Measurements from ENCODE around the gene LYVE1.

The LYVE1 gene

GRCh38 chr11:10529279-10529678, 39.2 kb downstream of the LYVE1 start:
- intact Hi-C loops (cut with DNase I): no loop called here
- DNase-seq: no peak

DNA sequence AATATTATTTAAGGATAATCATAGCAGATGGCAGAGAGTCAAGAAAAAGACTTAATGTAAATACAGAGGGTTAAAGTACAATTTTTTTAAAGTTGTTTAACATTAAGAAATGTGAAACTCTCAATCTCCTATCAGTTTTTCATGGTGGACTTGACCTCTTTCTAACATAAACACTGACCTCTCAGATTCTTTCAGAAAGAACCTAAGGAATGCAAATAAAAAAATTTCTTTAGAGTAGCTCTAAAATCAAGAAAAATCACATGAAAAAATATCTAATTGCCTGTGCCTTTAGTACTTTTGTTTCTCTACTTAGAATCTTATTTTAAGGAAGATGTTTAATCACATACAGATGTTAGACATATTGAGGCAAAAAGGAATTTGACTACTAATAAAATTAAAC, 40.3 kb downstream of the LYVE1 start:
- intact Hi-C loops (cut with DNase I): no loop called here
- no peak for DNase-seq

DNA sequence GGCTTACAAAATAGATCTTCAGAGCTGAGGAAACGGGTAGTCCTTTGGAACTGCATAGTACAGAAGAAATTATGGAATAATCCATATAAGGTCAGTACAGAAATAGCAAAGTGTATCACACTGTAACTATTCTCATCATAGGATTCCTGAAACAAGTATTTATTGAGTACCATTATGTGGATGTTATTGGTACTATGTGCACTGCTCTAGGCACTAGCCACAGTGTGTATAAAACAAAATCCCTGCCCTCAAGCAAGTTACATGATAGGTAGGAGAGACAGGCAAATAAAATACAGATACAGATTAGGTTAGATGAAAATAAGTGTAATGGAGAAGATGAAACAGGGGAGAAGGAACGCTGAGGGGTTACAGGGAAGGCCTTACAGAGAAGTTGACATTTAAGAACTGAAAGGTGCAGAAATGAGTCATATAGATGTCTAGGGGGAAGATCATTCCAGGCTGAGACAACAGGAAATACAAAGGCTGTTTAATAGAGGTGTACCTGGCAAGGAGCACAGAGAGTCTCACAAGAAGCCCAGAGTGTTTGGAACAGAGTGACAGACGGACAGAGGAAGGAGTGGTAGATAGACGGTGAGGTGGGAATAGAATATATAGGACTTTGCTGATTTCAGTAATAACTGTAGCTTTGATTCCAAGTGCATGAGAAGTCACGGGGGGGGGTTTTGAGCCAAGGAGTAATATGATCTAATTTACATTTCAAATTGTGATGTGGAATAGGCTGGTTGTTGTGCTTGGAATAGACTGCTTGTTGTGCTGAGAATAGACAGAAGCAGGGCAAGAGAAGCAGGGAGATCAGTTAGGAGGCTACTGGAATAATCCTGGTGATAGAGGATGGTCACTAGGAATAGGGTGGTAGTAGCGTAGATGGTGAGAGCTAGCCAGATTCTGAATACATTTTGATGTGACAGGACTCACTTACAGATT, 41.2 kb downstream of the LYVE1 start:
- peak in 1 of 10 donors; percentile 32 for DNase-seq
- intact Hi-C loops (cut with DNase I): no loop called here

- intact Hi-C loops (cut with DNase I): no loop called here
- no peak for DNase-seq
Measured at GRCh38 chr11:10524471-10524870, 44.0 kb downstream of the LYVE1 start.

- intact Hi-C loops (cut with DNase I): no loop called here
- no peak for DNase-seq
Measured at GRCh38 chr11:10522921-10523320, 45.5 kb downstream of the LYVE1 start.

GRCh38 chr11:10522276-10522675, 46.2 kb downstream of the LYVE1 start:
- no peak for DNase-seq
- intact Hi-C loops (cut with DNase I): no loop called here

DNA sequence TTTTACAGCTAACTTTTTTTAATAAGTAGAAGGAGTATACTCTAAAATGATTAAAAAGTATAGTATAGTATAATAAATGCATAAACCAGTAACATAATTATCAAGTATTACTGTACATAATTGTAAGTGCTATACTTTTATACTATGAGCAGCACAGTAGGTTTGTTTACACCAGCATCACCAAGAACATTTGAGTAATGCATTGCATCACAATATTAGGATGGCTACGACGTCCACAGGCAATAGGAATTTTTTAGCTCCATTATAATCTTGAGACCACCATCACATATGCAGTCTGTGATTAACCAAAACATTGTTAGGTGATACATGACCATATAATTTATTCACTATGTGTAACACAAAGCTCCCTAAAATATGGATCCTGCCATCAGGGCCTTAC, 47.9 kb downstream of the LYVE1 start:
- no peak for DNase-seq
- intact Hi-C loops (cut with DNase I): no loop called here

DNA sequence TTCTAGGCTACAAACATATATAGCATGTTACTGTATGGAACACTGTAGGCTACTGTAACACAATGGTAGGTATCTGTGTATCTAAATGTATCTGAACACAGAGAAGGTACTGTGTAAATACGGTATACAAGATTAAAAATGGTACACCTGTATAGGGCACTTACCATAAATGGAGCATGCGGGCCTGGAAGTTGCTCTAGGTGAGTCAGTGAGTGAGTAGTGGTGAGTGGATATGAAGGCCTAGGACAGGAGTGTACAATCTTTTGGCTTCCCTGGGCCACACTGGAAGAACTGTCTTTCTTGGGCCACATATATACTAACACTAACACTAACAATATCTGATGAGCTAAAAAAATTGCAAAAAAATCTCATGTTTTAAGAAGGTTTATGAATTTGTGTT, 48.8 kb downstream of the LYVE1 start:
- intact Hi-C loops (cut with DNase I): loop anchor here (10.0 kb wide), 1 partner anchor 105 kb away; no protein-coding TSS in a partner anchor
- no peak for DNase-seq

DNA sequence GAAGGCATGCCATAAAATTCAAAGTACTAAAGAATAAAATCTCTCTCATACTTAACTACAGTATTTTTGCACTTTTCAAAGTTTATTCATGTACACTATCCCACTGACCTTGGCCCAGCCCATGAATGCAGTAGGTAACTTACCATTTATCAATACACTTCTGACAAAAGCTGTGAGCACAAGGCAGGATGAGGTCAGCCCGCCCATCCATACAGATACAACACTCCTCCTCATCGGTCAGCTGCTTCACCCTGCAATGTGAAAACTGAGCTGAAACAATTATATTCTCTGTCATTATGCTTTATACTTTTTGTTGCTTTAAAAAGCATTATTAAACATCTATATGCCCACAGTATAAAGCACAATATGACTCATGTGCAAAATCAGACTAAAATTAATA, 49.6 kb downstream of the LYVE1 start:
- peak in 1 of 10 donors; percentile 34 for DNase-seq
- intact Hi-C loops (cut with DNase I): loop anchor here (10.0 kb wide), 1 partner anchor 104 kb away; no protein-coding TSS in a partner anchor

GRCh38 chr11:10518123-10518522, 50.3 kb downstream of the LYVE1 start:
- DNase-seq: no peak
- intact Hi-C loops (cut with DNase I): loop anchor here (10.0 kb wide), 1 partner anchor 103 kb away; no protein-coding TSS in a partner anchor

- no peak for DNase-seq
- intact Hi-C loops (cut with DNase I): loop anchor here (10.0 kb wide), 1 partner anchor 101 kb away; no protein-coding TSS in a partner anchor
Measured at GRCh38 chr11:10515418-10515817, 53.0 kb downstream of the LYVE1 start.

- intact Hi-C loops (cut with DNase I): loop anchor here (10.0 kb wide), 1 partner anchor 100 kb away; no protein-coding TSS in a partner anchor
- peak in 1 of 10 donors; percentile 26 for DNase-seq
Measured at GRCh38 chr11:10514709-10515108, 53.8 kb downstream of the LYVE1 start.

GRCh38 chr11:10514202-10514601, 54.3 kb downstream of the LYVE1 start:
- DNase-seq: no peak
- intact Hi-C loops (cut with DNase I): loop anchor here (10.0 kb wide), 1 partner anchor 99 kb away; no protein-coding TSS in a partner anchor

DNA sequence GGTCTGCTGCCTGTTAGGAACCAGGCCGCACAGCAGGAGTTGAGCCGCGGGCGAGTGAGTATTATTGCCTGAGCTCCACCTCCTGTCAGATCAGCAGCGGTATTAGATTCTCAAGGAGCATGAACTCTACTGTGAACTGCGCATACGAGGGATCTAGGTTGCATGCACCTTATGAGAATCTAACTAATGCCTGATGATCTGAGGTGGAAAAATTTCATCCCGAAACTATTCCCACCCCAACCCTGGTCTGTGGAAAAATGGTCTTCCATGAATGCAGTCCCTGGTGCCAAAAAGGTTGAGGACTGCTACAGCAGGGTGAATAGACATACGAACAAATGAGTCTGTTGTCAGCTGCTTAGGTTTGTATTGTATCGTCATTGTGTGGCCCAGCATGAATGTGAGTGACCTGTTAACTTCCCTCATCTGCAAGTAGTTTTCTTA, 57.3 kb downstream of the LYVE1 start:
- DNase-seq: peak in 1 of 10 donors; percentile 47
- intact Hi-C loops (cut with DNase I): loop anchor here (10.0 kb wide), 1 partner anchor 96 kb away; no protein-coding TSS in a partner anchor
